Nucleus accumbens (tissue), 56 donors: ENCODE measurements around the gene FIS1.

Source experiments
- DNase-seq, 56 donors: peaks; one replicate each; lab custom pipeline; 2025; lab: John Stamatoyannopoulos, UW

The FIS1 gene

DNA sequence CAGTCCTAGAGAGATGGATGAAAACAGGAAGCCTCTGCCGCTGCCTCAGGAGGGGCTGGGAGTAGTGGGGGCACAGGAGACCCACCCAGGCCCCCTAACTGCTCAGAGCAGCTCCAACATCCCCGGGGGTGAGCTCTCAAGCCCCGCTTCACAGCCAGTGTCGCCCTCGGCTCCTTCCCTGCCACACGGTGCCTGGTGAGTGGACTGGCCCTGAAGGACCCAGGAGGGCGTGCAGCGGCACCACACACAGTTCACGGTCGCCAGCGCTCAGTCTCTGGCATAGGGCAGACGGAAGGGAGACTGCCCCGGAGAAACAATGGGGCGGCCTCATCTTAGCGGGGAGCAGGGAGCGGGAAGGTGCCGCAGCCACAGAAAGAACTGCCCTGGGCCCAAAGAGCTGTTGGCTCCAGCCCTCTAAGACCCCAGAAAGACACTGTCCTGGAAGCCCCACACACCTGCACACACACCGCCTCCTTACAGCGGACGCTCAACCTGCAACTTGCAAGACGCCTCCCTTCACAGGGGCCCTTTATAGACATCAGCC is 8.5 kb downstream of the FIS1 start:
- no peak for DNase-seq

DNA sequence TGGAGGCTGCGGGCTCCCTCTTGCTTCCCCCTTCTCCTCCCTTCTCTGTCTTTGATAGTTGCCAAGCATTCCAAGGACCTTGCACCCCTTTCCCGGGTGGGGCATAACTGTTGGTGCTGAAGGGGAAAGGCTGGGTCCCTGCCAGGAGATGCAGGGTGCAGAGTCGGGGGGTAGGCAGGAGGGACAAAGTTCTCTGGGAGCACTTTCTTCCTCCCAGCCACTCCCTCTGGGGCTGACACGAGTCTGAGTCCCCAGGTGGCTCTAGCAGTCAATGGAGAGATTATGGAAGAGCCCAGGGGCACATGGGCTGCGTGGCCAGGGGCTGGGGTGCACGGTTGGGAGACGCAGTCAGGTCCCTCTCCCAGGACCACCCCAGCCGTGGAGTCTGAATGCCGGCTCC is 9.4 kb downstream of the FIS1 start:
- DNase-seq = no peak

DNA sequence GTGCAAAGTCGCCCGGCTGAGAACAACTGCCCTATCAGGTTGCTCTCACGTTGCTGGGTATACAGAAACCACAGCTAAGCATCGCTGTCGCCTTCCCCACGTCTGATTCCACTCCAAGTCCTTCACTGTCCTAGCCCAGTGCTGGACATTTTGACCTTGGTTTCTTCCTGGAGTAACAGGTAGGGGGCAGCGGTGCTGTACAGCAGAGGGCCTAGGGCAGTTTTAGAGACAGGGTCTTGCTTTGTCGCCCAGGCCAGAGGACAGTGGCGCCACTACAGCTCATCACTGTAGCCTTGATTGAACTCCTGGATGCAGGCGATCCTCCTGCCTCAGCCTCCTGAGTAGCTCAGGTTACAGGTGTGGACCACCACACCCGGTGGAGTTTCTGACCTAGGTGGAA is 9.8 kb downstream of the FIS1 start:
- DNase-seq = peak in 1 of 56 donors; percentile 9

DNA sequence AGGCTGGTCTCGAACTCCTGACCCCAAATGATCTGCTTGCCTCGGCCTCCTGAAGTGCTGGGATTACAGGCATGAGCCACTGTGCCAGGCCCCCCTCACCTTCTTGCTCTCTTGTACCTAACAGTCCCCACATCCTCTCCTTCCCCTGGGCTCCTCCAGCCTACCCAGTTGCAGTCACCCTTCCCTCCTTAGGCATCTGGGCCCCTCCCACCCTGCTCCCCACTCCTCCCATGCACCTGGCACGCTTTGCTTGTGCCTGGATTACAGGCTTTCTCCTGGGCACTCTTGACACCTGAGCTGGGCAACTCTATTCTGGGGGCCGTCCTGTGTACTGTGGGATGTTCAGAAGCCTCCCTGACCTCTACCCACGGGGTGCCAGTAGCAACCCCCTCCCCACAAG is 10.2 kb downstream of the FIS1 start:
- DNase-seq = no peak

DNA sequence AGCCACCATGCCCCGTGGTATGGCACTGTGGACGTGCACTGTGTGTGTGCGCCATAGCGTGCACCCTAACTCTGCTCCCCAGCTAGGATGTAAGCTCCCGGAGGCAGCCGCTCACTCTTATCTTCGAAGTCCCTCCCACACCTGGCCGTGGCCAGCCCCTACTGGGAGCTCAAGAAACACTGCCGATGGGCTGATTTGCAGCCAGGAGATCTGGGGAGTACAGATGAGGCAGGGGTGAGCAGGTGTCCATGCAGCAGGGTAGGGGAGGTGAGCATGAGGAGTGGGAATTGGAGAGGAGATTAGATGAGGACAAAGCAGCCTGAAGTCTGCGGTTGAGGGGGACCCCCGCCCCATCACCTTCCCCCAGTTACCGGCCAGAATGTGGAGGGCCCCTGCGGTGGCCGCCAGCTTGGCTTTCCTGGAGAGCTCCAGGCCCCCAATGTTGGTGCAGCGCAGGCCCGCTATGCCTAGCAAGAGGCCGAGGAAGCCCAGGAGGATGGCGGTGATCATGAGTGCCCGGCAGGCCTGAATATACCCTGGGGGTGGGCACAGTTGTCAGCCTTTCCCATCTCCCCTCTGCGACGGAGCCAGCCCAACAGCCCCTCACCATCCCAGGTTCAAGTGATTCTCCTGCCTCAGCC is 10.9 kb downstream of the FIS1 start:
- no peak for DNase-seq

DNA sequence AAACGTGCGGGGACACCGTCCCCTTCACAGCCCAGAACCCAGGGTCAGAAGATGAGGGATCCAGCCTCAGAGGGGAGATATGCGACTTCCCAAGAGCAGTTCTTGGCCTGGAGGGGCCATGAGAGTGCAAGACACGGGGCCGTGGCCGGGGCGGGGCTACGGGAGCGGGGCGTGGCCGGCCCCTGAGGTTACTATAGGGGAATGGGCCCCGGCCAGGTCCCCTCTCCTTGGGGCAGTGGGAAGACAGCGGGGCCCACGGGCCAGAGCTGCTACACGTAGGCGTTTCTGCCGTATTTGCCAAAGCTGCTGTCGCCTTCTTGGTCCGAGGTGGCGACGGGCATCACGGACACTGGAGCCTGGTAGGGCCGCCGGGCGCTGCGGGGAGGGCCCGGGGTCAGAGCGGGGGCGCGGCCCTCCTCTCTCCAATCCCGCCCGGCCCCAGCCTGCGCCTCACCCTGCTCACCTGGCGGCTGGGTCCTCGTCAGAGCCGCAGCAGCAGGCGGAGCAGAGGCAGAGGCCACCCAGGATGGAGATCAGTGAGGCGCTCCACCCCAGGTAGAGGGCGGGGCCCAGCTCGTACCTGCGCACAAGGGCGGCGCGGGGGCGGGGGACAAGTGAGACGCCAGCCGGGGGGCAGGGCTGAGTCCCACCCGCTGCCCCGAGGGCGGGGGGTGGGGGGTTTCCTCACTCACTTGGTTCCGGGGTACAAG is 12.6 kb downstream of the FIS1 start:
- DNase-seq = peak in 36 of 56 donors; percentile 2 to 83 (median 46)

DNA sequence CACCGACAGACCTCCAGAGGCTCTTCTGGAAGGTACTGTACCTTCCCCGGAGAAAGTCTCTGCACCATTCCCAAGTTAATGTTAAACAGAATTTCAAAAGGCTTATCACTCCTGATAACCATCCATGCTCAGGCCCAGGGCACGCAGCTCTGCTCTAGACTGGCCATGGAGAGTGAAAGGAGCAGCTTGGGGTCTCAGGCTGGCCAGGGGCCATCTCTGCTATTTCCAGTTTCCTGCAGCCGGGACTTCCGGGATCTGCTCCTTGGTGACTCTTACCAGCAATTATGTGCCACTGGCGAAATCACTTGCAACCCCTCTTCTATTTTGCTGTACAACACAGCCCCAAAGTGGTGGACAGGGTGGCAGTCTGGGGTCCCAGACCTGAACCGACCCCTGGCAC is 13.2 kb downstream of the FIS1 start:
- no peak for DNase-seq

DNA sequence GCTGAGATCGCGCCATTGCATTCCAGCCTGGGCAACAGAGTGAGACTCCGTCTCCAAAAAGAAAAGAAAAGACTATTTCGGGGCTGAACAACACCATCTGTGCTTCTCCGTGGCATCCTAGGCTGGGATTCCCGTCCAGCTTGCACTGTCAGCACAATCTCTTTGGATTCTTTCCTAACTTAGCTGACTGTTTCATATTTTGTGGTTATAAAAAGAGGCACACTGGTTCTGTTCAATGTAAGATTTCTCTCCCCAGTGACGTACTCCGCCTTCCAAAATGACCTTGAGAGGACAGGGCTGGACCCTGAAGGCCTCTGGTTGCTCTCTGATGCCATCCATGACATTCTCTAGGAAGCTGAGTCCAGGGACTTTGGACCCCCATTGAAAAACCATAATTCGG is 18.2 kb downstream of the FIS1 start:
- DNase-seq = no peak

DNA sequence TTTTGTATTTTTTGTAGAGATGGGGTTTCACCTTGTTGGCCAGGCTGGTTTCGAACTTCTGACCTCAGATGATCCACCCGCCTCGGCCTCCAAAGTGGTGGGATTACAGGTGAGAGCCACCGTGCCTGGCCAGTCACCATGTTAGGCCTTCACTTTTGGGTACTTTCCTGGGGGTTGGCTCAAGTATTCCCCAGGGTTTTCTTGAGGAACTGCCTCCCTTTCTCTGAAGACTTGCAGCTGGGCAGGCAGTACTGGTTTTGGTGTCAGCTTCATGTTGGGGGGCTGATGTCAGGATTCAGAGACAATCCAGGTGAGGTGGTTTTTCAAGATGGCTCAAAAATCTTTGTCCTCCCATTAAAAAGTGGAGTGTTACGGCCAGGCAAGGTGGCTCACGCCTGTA is 19.2 kb downstream of the FIS1 start:
- no peak for DNase-seq

DNA sequence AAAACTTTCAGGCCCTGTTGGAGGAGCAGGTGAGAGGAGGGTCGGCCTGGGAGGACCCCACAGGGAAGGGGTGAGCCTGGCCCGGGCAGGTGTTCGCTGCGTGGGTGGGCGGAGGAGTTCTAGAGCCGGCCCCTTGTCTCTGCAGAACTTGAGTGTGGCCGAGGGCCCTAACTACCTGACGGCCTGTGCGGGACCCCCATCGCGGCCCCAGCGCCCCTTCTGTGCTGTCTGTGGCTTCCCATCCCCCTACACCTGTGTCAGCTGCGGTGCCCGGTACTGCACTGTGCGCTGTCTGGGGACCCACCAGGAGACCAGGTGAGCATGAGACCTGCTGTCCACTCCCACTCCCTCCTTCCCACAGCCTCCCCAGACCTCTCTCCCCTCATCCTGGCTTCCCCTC is 21.4 kb downstream of the FIS1 start:
- DNase-seq = no peak

DNA sequence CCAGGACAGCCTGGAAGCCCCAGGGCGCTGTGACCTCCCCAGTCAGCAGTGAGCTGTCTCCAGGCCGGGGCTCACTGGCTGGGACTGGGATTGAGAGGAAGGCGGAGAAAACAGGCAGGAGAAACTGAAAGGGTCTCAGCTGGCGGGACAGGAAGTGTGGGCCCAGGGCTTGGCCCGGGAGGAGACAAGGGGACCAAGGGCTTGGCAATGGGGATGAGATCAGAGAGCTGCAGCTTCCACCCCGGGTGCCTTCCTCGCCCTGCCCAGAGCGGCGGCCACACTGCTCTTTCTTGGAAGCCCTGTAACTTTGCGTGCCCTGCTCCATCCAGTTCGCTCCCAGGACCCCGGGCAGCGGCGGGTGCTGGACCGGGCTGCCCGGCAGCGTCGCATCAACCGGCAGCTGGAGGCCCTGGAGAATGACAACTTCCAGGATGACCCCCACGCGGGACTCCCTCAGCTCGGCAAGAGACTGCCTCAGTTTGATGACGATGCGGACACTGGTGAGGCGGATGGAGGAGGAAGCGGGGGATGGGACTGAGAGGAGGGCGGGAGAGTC is 22.5 kb downstream of the FIS1 start:
- DNase-seq = no peak

DNA sequence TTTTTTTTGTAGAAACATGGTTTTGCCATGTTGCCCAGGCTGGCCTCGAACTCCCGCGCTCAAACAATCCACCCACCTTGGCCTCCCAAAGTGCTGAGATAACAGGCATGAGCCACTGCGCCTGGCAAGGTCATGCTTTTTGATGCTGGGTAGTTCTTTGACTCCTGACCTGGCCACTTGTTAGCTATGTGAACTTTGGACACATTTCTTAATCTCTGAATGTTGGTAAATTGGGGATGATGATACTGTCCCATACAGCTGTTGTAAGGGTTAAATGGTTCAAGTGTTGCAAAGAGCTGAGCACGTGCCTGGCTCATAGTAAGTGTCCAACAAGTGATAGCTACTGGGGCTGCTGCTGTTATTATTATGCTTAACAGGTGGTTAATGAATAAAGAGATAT is 24.6 kb downstream of the FIS1 start:
- no peak for DNase-seq

DNA sequence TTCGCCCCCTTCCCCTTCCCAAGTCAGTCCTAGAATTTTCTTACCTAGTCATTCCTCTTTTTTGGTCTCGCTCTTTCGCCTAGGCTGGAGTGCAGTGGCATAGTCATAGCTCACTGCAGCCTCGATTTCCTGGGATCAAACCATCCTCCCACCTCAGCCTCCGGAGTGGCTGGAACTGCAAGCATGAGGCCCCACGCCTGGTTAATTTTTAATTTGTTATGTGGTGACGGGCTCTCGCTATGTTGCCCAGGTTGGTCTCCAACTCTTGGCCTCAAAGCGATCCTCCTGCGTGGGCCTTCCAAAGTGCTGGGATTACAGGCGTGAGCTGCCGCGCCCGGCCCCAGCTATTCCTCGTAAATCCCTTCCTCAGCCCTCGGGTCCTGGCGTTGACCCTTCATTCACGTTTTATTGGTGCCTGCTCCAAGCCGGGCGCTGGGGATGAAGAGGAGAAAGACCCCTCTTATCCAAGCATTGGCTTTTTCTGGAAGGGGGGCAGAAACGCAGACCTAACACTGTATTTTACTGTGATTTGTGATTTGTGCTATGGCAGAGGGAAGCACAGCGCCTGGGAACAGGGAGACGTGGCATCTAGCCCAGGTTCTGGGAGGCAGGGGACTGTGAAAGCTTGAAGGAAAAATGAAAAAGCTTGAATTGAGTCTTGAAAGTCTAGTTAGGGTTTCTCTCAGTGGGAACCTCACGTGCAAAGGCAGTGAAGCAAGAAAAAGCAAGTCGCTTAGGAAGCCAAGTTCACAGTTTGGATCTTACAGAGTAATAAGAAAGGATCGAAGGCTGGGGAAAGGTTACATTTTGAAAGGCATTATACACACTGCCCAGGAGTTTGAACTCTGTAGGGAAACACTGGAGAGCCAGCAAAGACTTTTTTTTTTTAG is 26.4 kb downstream of the FIS1 start:
- DNase-seq = peak in 2 of 56 donors; percentile 36 to 43

DNA sequence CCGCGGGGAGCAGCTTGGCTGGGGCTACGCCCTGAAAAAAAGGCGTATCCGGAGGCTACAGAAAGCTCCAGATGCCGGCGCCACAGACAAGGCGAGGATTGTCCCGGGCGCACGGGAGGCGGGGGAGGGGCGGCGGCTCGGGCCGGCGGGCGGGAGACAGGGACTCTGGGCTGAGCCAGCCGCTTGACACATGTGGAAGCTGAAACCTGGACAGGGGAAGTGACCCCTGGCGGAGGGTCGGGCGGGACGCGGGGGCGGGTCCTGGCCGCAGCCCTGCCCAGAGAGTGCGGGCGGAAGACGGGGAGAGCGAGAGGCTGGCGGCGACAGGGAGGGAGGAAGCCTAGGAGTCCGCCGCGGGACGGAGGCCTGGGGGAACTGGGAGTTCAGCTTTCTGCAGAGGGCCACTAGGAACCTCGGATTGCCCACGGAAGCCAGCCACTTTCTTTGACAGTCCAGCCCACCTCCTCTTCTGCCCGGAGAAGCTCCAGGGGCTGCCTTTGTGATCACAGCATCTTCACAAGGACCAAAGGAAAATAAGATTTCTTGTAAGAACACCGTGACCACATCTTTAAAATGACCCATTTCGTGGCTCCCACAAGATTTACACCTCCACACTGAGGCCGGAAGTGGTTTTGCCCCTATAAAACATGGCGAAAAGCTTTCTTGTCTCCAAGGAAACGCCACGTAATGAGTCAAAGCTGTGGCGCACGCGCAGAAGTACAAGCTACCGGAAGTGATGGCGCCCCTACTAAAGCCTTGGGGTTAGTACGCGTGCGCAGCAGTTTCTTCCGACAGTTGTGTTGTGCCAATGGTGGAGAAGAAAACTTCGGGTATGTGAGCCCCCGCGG is 27.3 kb downstream of the FIS1 start, which contains the start of the genes PLOD3 and ZNHIT1:
Gene PLOD3, minus strand, starts transcription at position 194 of the 848 bp plus-strand sequence. CDS start 307 bp downstream, outside the sequence.
Gene ZNHIT1, plus strand, starts transcription at position 778 of the 848 bp plus-strand sequence. Its CDS starts 31 bp downstream, at position 809.
- peak; percentile 46 to 97 (median 90) for DNase-seq

DNA sequence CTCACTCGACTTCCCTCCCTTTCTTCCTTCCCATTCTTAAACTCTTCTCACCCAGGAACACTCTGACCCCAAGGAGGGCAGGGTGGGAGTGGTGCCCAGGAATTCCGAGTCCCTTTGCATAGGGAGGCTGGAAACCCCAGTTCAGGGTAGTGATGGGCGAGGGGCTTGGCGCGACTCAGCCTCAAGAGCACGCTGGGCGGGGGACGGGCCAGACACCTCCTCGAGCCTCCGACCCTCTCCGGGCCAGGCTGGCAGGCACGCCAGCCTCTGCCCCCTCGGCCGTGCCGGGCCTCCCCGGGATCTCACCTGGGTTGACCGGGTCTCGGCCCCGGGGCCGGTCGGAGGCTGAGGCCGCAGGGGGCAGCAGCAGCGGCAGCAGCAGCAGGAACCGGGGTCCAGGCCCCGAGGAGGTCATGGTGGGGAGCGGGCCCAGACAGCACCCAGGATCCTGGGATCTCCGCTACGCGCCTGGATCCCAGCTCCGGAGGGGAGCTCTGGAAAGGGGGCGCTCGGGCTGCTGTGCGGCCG is 28.0 kb downstream of the FIS1 start:
- DNase-seq = peak in 6 of 56 donors; percentile 20 to 58 (median 42)

DNA sequence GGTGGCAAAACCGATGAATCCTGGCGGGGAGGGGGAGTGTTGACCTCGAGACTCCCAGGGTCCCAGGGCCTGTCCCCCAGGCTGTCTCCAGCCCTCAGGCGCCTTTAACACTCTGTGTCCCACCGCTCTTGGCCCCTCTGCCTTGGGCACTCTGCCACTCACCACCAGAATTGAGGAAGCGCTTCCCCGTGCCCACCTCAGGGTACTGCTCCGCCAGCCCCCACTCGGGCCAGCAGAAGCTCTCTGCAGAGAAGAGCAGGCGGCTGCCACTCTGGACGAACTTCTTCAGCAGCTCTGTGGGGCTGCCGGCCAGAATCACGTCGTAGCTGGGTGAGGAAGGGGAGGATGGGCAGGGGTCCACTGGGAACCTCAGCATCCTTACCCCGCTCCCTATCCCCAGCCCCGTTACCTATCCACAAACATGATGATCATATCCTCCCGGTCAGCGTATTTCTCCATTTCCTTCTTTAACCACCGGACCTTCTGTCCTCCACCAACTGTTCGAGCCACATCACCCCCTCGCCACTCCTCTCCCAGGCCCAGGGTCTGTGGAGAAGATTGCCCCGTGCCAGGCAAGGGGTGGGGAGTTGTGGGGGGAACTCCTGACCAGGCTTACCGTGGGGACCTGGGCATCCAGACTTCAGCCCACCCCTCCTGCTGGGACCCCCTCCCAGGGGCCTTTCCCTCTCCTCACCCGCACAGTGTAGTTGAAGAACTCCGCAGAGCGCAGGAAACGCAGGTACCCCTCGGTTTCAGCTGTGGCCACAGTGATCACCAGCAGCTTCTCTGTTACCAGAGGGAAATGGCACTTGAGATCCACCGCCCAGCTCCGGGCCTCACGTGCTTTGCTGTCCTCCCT is 28.7 kb downstream of the FIS1 start:
- peak in 1 of 56 donors; percentile 27 for DNase-seq

DNA sequence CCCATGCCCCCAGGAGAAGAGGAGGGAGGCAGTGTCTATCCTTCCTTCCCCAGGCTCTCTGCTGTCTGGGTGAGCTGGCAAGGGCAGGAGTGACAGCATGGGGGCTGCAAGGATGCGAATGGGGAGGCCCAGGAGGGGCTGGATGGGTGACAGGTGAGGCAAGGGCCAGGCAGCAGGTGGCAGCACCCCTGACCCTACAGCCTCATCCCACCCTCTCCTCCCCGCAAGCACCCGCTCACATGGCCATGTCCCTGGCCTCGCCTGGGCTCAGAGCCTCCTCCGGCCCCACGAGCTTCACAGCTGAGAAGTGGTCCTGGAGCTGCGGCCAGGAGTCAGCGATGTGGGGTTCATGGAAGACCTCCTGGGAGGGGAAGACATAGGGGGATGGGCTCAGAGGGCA is 32.9 kb downstream of the FIS1 start:
- no peak for DNase-seq

DNA sequence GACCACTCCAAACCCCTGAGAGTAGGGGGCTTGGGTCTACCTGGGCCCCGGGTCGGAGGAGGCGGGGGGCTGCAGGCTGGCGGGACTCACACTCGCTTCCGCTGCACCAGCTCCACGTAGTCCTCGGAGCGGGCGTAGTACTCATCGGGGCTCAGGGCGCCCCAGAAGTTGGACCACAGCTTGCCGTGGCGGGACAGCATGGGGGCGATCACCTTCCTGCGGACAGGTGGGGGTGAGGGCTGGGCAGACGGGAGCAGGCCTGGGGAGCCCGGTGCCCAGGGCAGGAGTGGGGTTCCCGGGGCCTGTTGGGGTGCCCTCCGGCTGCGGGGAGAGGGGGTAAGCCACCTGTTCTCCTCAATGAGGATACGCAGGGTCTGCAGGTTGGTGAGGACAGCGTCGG is 33.4 kb downstream of the FIS1 start:
- DNase-seq = no peak
